ENCODE results near the gene HSF2BP.
"Not testable (repeated sequence)": the region's sequence is repeated elsewhere in the genome, so short reads cannot be mapped to it uniquely, and the experiment has no call there.

Gene HSF2BP

DNA sequence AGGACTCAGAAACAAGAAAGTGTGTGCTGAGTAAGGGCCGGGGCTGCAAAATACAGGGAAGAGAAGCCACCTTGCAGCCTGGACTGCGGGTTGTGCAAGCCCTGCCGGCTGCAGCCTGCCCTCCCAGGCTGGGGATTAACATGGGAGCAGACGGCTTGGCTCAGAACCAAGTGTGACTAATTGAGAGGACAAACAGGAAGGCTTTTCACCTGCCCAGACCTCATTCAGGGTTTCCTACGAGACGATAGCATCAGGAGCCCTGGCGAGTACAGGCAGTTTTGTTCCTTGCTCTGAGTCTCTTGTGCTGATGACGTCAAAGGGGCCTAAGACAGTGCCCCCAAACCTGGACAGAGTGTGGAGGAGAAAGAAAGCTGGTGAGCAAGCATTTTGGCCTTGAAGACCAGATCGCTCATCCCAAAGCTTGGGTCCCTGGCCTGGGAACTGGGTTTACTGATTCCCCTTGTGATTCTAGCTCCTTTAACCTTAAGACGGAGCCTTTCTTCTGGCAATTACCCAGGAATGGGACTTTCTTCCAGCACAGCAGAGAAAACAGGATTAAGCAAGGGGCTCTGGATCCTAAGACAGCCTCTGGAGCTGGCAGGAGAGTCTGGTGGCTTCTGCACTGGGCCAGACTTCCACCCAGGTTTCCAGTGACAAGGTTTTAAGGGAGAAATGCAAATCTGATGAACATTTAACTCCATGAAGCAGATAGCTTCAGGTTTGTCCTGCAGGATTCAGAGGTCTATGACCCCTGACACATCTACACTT lies 142.2 kb downstream of the HSF2BP start:
- not testable (repeated sequence) for DNase-seq (ENCODE audit: low read depth in 2 of 2)

DNA sequence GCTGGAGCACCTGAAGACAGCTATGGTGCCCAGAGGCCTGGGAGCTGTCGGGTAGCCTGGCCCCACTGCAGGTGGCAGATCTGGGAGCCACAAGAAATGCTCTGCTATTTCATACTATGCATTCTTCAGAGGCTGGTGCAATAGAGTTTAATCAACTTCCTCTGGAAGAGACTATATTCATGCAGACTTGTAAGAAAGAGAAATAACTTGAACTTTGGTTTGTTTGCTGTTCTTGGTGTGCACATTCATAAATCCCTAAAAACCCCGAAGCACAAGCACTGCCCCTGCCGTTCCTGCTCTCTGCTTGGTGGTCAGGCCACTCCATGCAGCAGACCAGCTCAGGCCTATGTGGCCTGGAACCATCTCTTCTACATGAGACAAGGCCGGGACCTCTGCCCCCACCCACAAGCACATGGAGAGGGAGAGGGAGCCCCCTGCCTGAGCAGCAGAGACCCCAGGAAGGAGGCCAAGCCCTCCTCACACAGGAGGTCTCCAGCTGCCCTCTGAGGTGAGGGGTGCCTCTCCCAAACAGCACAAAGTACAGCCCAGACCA lies 142.9 kb downstream of the HSF2BP start:
- DNase-seq (ENCODE audit: low read depth in 2 of 2), result not testable (repeated sequence)

DNA sequence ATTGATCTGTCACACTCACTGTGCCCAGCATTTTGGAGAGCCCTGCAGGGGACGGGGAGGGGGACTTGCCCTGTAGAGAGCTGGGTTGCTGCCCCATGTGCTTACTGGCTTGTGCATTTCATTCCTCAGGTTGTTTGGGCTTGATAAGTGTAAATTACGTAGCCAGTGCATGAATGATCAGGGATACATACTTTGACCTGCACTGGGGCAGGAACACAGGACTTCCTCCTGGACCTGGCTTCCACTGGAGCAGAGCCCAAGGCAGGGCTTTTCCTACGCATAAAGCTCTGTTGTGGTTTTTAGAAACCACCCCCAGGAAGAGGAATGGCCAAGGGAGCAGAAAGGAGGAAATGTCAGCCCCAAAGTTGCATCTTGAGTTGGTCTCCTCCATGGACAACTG lies 144.5 kb downstream of the HSF2BP start:
- not testable (repeated sequence) for DNase-seq (ENCODE audit: low read depth in 2 of 2)

DNA sequence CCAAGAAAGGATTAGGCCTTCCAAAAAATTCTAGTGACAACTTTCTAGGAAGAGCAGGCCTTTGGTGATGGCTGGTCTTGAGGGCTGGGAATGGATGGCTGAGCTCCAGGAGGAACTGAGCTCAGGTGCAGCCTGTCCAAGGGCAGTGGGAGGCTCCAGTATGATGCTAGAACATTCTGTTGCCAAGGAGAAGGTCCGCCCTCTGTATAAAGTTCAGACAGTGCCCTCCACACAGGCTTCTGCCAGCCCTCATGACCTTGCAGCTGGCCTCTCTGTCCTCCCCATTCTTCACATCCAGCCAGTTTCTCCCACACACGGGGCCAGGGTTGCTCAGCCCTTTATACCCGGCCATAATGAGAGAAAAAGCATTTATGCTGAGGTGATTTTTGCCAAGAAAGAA lies 146.3 kb downstream of the HSF2BP start:
- DNase-seq (ENCODE audit: low read depth in 2 of 2), result not testable (repeated sequence)

DNA sequence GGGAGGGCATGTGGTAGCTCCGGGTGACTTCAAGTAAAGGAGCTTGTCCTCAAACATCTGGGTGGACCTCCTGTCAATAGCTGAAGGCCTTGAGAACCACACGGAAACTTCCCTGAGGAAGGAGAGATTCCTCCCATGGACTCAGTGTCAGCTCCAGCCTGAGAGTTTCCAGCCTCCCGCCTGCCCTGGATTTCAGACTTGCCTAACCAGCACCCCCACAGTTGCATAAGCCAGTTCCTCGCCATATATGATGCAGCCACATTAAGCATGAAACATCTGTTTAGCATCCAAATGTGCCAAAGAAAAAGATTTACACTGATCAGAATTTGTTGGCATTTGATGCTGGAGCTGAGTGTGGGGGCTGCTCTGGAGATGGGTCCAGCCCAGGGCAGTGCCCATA lies 148.1 kb downstream of the HSF2BP start:
- DNase-seq (ENCODE audit: low read depth in 2 of 2), result not testable (repeated sequence)

DNA sequence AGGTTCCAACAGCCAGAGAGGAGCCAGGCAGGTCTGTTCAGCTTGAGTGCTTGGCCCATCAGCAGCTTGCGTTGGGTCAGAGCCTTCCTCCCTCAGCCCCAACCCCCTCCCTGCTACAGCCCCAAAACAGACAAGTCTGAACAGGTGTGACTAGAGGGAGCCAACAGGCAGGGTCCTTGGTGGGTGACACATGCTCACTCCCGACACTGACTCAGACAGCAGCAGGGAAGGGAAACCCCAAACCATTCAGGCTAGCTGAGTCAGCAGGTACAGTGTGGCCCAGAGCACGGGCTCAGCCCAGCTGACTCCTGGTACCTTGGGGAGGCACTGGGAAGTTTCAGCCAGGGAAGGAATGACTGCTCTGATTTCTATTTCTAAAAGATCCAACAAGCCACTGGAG lies 148.6 kb downstream of the HSF2BP start:
- DNase-seq (ENCODE audit: low read depth in 2 of 2), result not testable (repeated sequence)

DNA sequence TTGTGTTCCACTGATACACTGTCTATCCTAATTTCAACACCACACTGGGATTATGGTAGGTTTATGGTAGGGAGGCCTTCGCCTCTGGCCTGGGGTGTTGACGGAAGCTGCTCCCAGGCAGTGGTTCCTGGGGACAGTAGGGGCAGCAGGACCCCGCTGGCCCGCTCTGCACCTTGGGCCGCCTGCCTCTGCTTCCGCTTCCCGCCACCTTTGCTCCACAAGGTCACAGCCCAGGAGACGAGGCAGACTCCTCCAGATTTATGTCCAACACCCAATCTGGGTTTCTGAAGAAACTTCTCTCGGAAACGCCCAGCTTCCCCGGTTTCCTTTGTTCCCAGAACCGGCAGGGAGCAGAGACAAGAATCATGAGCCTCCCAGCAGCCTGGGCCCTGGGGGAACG lies 155.4 kb downstream of the HSF2BP start:
- not testable (repeated sequence) for DNase-seq (ENCODE audit: low read depth in 2 of 2)

DNA sequence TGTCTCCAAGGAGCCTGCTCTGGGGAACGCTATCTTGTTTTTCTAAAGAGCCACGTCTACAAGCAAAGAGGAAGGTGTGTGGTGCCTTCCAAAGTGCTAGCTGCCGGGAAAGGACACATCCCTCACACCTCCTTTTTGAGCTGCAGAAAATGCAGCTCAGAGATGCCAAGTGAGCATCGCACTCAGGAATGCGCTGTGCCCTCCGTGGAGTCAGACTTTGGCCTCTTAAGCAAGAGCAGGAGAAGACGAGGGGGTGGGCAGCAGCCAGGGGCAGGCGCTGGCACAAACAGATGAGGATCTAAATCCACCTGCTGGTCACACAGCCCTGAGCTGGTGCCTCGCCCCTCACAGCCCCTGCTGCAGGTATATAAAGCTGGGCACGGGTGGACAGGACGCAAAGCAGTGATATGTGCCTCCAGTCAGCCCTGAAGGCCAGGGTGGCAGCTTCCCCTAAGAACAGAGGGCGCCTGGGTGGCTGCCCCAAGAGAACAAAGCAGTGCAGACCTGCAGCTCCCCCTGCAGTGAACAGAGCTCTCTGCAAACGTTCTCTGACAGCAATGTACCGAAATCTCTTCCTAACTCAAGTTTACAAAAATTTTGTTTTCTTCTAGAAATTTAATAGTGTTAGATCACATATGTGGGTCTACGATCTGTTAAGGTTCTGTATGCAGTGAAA lies 156.1 kb downstream of the HSF2BP start:
- not testable (repeated sequence) for DNase-seq (ENCODE audit: low read depth in 2 of 2)

DNA sequence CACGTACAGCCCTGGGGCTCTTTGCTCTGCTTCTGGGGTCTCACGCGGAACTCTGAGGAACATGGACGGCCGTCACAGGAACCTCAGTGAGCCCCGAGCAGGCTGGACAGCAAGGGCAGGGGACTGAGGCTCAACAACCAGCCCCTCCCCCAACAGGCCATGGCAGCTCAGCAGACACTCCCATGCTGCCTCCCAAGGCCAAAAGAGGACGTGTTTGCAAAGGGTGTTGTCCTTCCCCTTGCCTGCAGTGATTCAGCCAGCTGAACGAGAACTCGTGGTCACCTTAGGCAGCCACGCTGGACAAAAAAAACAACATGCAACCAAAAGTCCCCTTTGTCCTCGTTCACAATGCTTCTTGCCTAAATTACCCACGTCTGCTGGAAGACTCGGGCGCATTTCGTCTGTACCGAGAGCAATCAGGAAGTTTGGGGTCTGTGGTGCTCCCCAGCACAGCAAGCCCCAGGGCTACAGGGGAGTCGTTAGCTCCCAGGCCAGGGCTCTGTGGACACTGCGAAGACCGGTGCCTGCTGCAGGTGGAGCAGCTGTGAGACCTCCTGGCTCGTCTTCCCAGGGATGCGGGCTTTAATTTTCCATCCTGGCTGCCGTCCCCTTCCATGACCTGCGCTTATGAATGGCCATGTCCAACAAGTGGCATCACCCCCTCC lies 156.7 kb downstream of the HSF2BP start:
- not testable (repeated sequence) for DNase-seq (ENCODE audit: low read depth in 2 of 2)

DNA sequence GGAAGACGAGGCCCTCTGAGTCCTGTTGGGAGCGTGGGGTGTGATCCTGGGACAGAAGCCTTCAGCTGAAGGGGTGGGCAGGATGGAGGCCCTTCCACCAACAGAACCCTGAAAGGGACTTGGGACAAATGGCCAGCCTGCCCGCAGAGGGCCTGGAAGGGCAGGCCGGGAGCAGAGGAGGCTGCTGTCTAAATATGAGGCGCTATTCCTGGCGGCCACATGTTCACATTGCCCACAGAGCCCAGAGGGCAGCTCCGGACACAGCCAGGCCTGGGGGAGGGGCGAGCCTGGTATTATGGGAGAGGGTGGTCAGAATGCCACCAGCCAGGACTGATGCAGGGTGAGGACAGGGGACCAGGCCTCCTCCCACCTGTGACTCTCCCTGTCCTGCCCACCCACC lies 160.4 kb downstream of the HSF2BP start:
- DNase-seq (ENCODE audit: low read depth in 2 of 2), result not testable (repeated sequence)

DNA sequence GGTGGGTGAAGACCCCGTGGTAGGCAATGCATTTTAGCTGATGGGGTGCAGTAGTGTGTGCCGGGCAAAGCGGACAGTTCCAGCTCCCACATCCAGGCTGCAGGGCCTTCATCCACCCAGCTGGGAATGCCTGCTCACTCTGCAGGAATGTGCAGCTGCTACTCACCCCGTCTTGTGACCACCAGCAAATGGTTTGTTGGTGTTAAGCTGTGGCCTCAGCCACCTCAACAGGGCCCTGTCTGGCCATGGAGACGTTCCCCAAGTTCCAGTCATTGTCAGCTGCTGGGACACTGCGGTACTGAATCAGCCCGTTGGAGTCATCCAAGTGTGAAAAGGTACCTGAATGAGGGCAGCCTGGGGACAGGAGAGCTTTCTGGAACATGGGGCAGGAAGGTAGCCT lies 161.2 kb downstream of the HSF2BP start:
- not testable (repeated sequence) for DNase-seq (ENCODE audit: low read depth in 2 of 2)

DNA sequence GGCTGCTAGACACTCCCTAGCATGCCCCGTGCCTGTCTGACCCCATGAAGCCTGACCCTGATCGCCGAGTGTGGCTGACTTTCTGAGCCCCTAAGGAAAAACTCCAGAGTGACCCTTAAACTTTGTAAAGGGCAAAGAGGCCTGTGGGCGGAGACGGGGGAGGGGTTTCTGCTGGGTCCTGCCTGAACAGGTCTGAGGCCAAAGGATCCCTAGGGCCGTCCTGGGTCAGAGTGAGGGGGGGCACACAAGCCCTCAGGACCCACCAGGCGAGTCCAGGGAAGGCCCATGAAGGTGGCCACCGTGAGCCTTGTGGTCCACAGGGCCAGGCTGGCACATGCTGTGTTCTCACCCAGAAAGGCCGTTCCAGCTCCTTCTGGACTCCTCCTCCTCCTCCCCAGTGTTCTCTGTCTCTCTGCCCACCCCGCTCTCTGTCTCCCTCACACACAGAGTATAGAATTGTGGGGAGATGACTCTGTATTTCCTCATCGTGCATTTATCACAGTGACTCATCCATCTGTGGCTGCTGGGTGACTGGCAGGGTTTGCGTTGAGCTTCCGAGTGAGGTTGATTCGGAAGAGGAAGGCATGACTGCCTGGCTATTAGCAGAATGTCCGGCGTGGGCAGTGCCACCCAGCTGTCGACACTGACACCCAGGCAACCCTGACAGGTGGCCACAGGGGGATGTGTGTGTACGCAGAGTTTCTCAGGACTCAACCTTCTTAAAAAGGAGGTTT lies 164.8 kb downstream of the HSF2BP start:
- not testable (repeated sequence) for DNase-seq (ENCODE audit: low read depth in 2 of 2)

DNA sequence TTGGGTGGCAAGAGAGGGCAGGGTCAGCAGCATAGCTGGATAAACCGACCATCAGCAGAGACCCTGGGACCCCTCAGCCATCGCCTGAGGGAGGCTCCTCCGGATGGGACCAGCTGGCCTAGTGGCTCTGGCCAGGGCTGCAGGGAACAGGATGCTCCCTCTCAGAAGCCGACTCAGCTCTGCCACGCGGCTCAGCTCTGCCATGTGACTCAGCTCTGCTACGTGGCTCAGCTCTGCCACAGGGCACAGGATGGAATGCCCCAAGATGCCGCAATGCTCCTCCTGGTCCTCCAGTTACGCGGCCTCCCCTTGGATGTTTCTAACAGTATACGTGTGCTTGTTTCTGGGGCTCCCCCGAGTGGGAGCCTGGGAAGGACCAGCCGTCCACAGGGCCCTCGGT lies 165.8 kb downstream of the HSF2BP start:
- DNase-seq (ENCODE audit: low read depth in 2 of 2), result not testable (repeated sequence)

DNA sequence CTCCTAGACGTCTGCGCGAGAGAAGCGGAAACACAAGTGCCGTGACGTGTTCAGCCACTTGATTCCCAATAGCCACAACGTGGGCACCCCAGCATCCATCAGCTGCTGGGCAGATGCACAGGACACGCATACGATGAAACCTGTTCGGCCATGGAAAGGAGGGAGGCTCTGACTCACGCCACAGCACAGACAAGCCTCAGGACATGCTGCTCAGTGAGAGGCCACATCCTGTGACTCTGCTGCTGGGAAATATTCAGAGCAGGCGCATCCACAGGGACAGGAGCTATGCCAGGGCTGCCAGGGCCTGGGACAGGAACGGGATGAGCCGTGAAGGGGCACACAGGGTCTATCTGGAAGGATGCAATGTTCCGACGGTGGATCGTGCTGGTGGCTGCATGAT lies 171.1 kb downstream of the HSF2BP start:
- DNase-seq (ENCODE audit: low read depth in 2 of 2), result not testable (repeated sequence)

DNA sequence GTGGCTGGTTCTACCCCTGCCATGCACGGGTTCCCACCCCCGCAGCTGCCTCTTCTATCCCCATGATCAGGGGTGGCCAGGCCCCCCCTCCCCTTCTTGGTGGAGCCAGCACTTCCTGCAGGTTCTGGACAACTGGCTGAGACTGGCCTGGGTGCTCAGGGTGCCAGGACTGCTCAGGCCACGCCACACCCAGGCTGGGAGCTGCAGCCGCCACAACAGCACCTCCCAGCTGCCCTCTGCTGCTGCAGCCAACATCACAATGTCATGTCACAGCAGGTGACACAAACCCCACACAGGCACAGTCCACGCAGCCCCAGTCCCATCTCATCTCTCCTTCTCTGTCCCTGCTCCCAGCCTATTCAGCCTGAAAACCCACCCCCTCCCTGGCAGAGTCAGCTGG lies 173.2 kb downstream of the HSF2BP start:
- not testable (repeated sequence) for DNase-seq (ENCODE audit: low read depth in 2 of 2)

DNA sequence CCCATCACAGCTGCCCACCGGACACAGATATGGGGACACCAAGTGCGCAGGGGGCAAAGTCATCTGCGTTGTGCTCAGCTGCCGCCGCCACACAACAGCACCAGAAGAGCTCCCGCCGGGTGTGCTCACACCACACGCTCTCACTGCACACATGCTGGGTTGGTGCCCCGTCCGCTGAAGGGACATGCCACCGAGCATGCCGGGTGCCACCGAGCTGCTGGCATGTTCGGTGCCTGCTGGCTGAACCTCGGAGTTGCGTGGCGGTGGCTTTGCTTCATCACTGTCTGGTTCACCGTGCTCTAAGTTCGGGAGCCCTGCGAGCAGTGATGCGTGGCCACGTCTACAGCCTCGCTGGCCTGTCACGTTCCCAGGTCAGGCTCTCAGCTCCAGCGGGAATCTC lies 174.3 kb downstream of the HSF2BP start:
- not testable (repeated sequence) for DNase-seq (ENCODE audit: low read depth in 2 of 2)

DNA sequence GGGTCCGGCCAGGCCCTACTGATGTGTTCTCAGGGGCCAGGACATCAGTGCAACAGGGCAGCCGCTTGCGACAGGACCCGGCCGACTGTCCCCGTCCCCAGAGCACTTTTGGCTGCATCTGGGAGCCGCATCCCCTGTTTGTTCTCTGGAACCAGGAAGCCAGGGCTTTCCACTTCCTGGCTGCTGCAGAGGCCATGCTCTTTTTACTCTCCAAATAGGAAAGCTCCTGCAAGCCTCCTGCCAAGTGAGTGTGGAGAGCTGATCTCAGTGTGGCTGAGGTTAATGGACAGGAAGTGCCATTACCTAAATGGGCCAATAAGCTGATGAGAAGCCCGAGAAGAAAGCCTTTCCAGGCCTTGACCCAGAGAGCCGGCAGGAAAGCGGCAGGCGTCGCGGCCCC lies 180.1 kb downstream of the HSF2BP start:
- DNase-seq (ENCODE audit: low read depth in 2 of 2), result not testable (repeated sequence)
